OCI-LY7 (cell line): ENCODE measurements around the gene KRTAP5-4. TPM values are rescaled to one million over a fixed set of nuclear protein-coding genes. Genes with fewer than 3 reads are reported as not detected.
"Not testable (repeated sequence)": the region's sequence is repeated elsewhere in the genome, so short reads cannot be mapped to it uniquely, and the experiment has no call there.

Experiments
- BruUV-seq: library from RNA; stranded (reverse); fragments of 400-500 nt; replicated peaks from 2 replicates; lab custom pipeline; 2021; lab: Mats Ljungman, UMichigan
- CTCF ChIA-PET: fragments of 300-600 bp; sonication (Branson Sonifier 250); formaldehyde crosslinking; loops from one replicate; lab custom pipeline; 2022; ENCODE audit warnings: antibody characterized with exemption; ENCODE audit not compliant: unreplicated experiment; lab: Charles Lee
- POLR2A ChIA-PET: fragments of 300-600 bp; sonication (Branson Sonifier 250); formaldehyde crosslinking; loops from one replicate; lab custom pipeline; 2022; ENCODE audit warnings: antibody characterized with exemption; lab: Charles Lee
- DNase-seq: peaks from one replicate; pipeline ENCODE4 v3.0.0-alpha.2; 2015; ENCODE audit warnings: low spot score
- H2AFZ ChIP-seq: fragments of 200-600 bp; sonication (generic), shearing (Covaris generic); 2 replicates; pipeline ENCODE4 v1.6.1; 2014; ENCODE audit warnings: mild to moderate bottlenecking, antibody characterized with exemption, low read length, moderate library complexity
- H3K27ac ChIP-seq: fragments of 200-600 bp; sonication (generic); 2 replicates; pipeline ENCODE4 v1.5.1; 2014; ENCODE audit warnings: mixed run types, low read depth, mild to moderate bottlenecking, moderate library complexity, low read length, inconsistent platforms; ENCODE audit not compliant: poor library complexity, severe bottlenecking
- H3K36me3 ChIP-seq: fragments of 200-600 bp; sonication (generic); 2 replicates; pipeline ENCODE4 v1.6.1; 2014; ENCODE audit warnings: mild to moderate bottlenecking, antibody characterized with exemption, low read length, moderate library complexity, mixed read lengths; ENCODE audit not compliant: insufficient read depth
- H3K4me1 ChIP-seq: fragments of 200-600 bp; sonication (generic); 2 replicates; pipeline ENCODE4 v1.5.1; 2014; ENCODE audit warnings: mild to moderate bottlenecking, low read length; ENCODE audit not compliant: insufficient read depth, poor library complexity, severe bottlenecking
- H3K4me2 ChIP-seq: fragments of 200-600 bp; sonication (generic); 2 replicates; pipeline ENCODE4 v1.6.1; 2014; ENCODE audit warnings: mild to moderate bottlenecking, low read length
- H3K4me3 ChIP-seq: fragments of 200-600 bp; sonication (generic); 2 replicates; pipeline ENCODE4 v1.5.1; 2014; ENCODE audit warnings: mild to moderate bottlenecking, low read depth, low read length; ENCODE audit not compliant: poor library complexity, severe bottlenecking
- H3K79me2 ChIP-seq: fragments of 200-600 bp; sonication (generic); 2 replicates; pipeline ENCODE4 v1.6.1; 2016; ENCODE audit warnings: low read depth, mild to moderate bottlenecking, low read length, moderate library complexity, mixed read lengths; ENCODE audit not compliant: insufficient read depth
- H3K9me2 ChIP-seq: fragments of 200-600 bp; sonication (generic); 2 replicates; pipeline ENCODE4 v1.6.1; 2016; ENCODE audit warnings: mild to moderate bottlenecking, low read length, mixed read lengths; ENCODE audit not compliant: insufficient read depth
- H3K9me3 ChIP-seq: fragments of 200-600 bp; sonication (generic); 2 replicates; pipeline ENCODE4 v1.6.1; 2014; ENCODE audit warnings: mild to moderate bottlenecking, mixed run types, low read length, mixed read lengths
- H4K20me1 ChIP-seq: fragments of 200-600 bp; sonication (generic); 2 replicates; pipeline ENCODE4 v1.6.1; 2014; ENCODE audit warnings: mild to moderate bottlenecking, antibody characterized with exemption, low read length, moderate library complexity, mixed read lengths; ENCODE audit not compliant: insufficient read depth
- CTCF ChIP-seq: fragments of 200-600 bp; sonication (generic); conservative IDR thresholded peaks from 2 replicates; pipeline ENCODE4 v1.5.1; 2014; ENCODE audit warnings: mild to moderate bottlenecking, antibody characterized with exemption, low read length, moderate library complexity, mixed read lengths
- EZH2phosphoT487 ChIP-seq: fragments of 200-600 bp; sonication (generic); IDR thresholded peaks from 2 replicates; pipeline ENCODE4 v1.6.1; 2018; ENCODE audit warnings: low read depth, borderline replicate concordance, mild to moderate bottlenecking, mixed run types, antibody characterized with exemption, low read length, moderate library complexity, mixed read lengths
- intact Hi-C: fragments of 100-400 bp; cut with micrococcal nuclease; formaldehyde crosslinking; loops from one replicate; pipeline ENCODE4 v1.10.0; 2022; ENCODE audit not compliant: unreplicated experiment
- total RNA-seq, 2 experiments: library from RNA; depleted of rRNA in 1 of 2; stranded (reverse); fragments of >200 nt in 1 of 2; shearing (Covaris generic) in 1 of 2; gene quantifications; 2 replicates each; pipeline ENCODE4 v1.2.3, GENCODE V29; 2014 to 2022

KRTAP5-4 gene
- total RNA-seq, 2 experiments from 2014 or later: not detected

GRCh38 chr11:1604711-1605110 lies 17.2 kb downstream of the KRTAP5-4 start:
- CTCF ChIA-PET: no interaction called here
- Histone ChIP-seq H3K79me2 (no peaks in the 10 kb centered on the region), H3K4me3 (no peak overlapping the region), H2AFZ (no peak overlapping the region), H3K27ac (no peak overlapping the region), H4K20me1 (no peaks in the 10 kb centered on the region), H3K4me2 (no peak overlapping the region), H3K9me3 (no peaks in the 10 kb centered on the region), H3K9me2 (no peaks in the 10 kb centered on the region), H3K4me1 (no peaks in the 10 kb centered on the region), H3K36me3 (no peaks in the 10 kb centered on the region)
- POLR2A ChIA-PET: no interaction called here
- BruUV-seq: no TSS peak
- DNase-seq: no peak
- TF ChIP-seq CTCF (no peak), EZH2phosphoT487 (no peak)
- intact Hi-C loops: no loop called here

GRCh38 chr11:1604181-1604580 lies 17.8 kb downstream of the KRTAP5-4 start:
- no peak for TF ChIP-seq EZH2phosphoT487
- TF ChIP-seq CTCF: no peak
- no peak overlapping the region for H2AFZ ChIP-seq
- H3K4me2 ChIP-seq: no peak overlapping the region
- H3K9me3 ChIP-seq: no peaks in the 10 kb centered on the region
- no peak for DNase-seq
- no peaks in the 10 kb centered on the region for H3K36me3 ChIP-seq
- no peaks in the 10 kb centered on the region for H4K20me1 ChIP-seq
- no TSS peak for BruUV-seq
- H3K9me2 ChIP-seq: no peaks in the 10 kb centered on the region
- no peaks in the 10 kb centered on the region for H3K4me1 ChIP-seq
- no peak overlapping the region for H3K27ac ChIP-seq
- no peak overlapping the region for H3K4me3 ChIP-seq
- ChIA-PET CTCF (no interaction called here), POLR2A (no interaction called here)
- no peaks in the 10 kb centered on the region for H3K79me2 ChIP-seq
- intact Hi-C loops: no loop called here

GRCh38 chr11:1603629-1604028 lies 18.3 kb downstream of the KRTAP5-4 start:
- ChIA-PET POLR2A (no interaction called here), CTCF (no interaction called here)
- Histone ChIP-seq H3K9me2 (no peaks in the 10 kb centered on the region), H3K79me2 (no peaks in the 10 kb centered on the region), H2AFZ (no peak overlapping the region), H3K4me2 (no peak overlapping the region), H3K36me3 (no peaks in the 10 kb centered on the region), H3K9me3 (no peaks in the 10 kb centered on the region), H4K20me1 (no peaks in the 10 kb centered on the region), H3K27ac (no peak overlapping the region), H3K4me3 (no peak overlapping the region), H3K4me1 (no peaks in the 10 kb centered on the region)
- no peak for DNase-seq
- BruUV-seq: no TSS peak
- TF ChIP-seq CTCF (no peak), EZH2phosphoT487 (no peak)
- intact Hi-C loops: no loop called here

GRCh38 chr11:1601663-1602062 lies 20.3 kb downstream of the KRTAP5-4 start:
- H3K4me2 ChIP-seq, CTCF ChIA-PET, H2AFZ ChIP-seq, DNase-seq, H3K27ac ChIP-seq, H3K9me2 ChIP-seq, H3K79me2 ChIP-seq, H3K4me3 ChIP-seq, intact Hi-C loops, H3K9me3 ChIP-seq, H4K20me1 ChIP-seq, H3K36me3 ChIP-seq, BruUV-seq, H3K4me1 ChIP-seq, POLR2A ChIA-PET: not testable (repeated sequence)
